NT2/D1 (cell line): ENCODE data around the gene SMYD1.

ENCODE experiments used
- YY1 ChIP-seq: IDR thresholded peaks from 2 replicates; pipeline ENCODE4 v1.6.1; 2011; ENCODE audit not compliant: insufficient read length, insufficient read depth
- ZNF274 ChIP-seq: IDR thresholded peaks from 2 replicates; pipeline ENCODE4 v1.6.1; 2011; ENCODE audit warnings: mild to moderate bottlenecking, low read depth, low read length

DNA sequence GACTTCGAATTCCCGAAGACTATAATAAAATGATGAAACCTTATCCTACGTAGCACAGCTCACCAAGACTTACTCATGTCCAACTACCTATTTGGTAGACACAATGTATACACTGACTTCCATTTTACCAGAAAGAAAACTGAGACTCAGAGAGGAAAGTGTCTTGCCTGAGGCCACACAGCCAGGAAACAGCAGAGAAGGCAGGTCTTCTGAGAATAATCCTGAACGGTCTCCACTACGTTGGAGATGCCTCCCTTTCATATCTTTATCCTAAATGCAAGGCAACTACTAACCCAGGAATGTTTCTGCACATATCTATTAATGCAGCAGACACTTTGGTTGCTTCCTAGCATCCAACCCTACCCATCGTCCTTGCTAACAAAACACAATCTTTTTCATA lies 72.2 kb downstream of the SMYD1 start:
- TF ChIP-seq ZNF274 (no peak), YY1 (no peak)
